Brain microvascular endothelial cell (primary cell): ENCODE results near the gene OTOG.

Experiments used
- DNase-seq: peaks from one replicate; pipeline ENCODE4 v3.0.0-alpha.2; 2020
- H3K27ac ChIP-seq: fragments of 250-450 bp; sonication (Bioruptor Pico); 2 replicates; pipeline ENCODE4 v1.5.1; 2020; ENCODE audit warnings: mild to moderate bottlenecking, moderate library complexity
- H3K27me3 ChIP-seq: fragments of 250-450 bp; sonication (Bioruptor Pico); replicated peaks from 2 replicates; pipeline ENCODE4 v1.5.1; 2020; ENCODE audit warnings: mild to moderate bottlenecking
- H3K36me3 ChIP-seq: fragments of 250-450 bp; sonication (Bioruptor Pico); replicated peaks from 2 replicates; pipeline ENCODE4 v1.5.1; 2020; ENCODE audit warnings: mild to moderate bottlenecking
- H3K4me3 ChIP-seq: 2 replicates; pipeline ENCODE4 v1.5.1; 2011; ENCODE audit warnings: low read depth, mild to moderate bottlenecking, control low read depth, low read length, moderate library complexity
- in situ Hi-C: cut with HindIII; loops from 2 replicates; pipeline ENCODE4 v1.10.0; 2017; ENCODE audit warnings: low sequenced_read_pairs, low pct_ligation_motif_present
- TF ChIP-seq, protein P1 (sequence below): IDR thresholded peaks from 2 replicates; pipeline ENCODE4 v1.5.1; 2011; ENCODE audit warnings: low read depth, mild to moderate bottlenecking, moderate library complexity, low read length, control low read depth, inconsistent platforms; ENCODE audit errors: missing control alignments

The OTOG gene

GRCh38 chr11:17597770-17598169, 50.7 kb downstream of the OTOG start:
- TF ChIP-seq, protein P1, sequence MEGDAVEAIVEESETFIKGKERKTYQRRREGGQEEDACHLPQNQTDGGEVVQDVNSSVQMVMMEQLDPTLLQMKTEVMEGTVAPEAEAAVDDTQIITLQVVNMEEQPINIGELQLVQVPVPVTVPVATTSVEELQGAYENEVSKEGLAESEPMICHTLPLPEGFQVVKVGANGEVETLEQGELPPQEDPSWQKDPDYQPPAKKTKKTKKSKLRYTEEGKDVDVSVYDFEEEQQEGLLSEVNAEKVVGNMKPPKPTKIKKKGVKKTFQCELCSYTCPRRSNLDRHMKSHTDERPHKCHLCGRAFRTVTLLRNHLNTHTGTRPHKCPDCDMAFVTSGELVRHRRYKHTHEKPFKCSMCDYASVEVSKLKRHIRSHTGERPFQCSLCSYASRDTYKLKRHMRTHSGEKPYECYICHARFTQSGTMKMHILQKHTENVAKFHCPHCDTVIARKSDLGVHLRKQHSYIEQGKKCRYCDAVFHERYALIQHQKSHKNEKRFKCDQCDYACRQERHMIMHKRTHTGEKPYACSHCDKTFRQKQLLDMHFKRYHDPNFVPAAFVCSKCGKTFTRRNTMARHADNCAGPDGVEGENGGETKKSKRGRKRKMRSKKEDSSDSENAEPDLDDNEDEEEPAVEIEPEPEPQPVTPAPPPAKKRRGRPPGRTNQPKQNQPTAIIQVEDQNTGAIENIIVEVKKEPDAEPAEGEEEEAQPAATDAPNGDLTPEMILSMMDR, result no peak
- H3K27me3 ChIP-seq, result no peaks in the 10 kb centered on the region
- DNase-seq, result no peak
- no peaks in the 10 kb centered on the region for H3K36me3 ChIP-seq
- no peak overlapping the region for H3K27ac ChIP-seq
- no peak overlapping the region for H3K4me3 ChIP-seq
- in situ Hi-C loops, result no loop called here

DNA sequence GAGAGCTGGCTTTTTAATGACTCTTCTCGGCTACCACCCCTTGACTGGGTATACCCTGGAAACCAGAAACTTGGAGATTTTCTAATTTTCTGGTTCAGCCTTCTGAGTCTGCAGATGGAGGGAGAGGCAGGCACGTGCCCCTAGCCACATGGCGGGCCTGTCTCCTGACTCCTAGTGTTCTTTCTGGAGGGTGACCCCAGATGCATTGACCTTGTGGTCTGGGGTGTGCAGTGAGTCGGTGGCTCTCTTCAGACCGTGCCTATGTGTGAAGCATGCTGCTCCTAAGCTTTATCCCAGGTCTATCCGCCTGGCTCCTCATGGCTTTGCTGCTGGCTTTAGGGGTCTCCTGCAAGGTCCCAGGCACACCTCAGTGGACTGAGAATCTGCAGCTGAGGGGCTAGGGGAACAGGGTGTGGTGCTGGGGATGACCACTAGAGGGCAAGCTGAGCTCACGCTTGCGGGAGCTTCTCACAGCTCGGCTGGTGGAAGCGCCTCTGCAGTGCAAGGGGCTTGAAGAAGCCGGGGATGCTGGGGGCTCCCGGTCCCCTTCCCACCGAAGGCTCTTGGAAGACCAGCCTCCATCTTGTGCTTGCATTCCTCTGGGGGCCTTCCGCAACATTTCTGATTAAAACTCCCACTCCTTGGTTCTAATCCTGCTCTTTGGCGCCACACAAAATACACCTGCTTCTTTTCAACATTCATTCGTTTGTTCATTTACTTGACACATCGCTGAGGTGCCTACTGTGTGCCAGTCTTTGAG, 51.8 kb downstream of the OTOG start:
- Histone ChIP-seq H3K4me3 (no peak overlapping the region), H3K27me3 (no peaks in the 10 kb centered on the region), H3K36me3 (no peaks in the 10 kb centered on the region), H3K27ac (no peak overlapping the region)
- peak; percentile 59 for DNase-seq
- TF ChIP-seq, protein P1, result peak; percentile 99
- in situ Hi-C loops, result no loop called here

- no peaks in the 10 kb centered on the region for H3K36me3 ChIP-seq
- in situ Hi-C loops, result no loop called here
- no peaks in the 10 kb centered on the region for H3K27me3 ChIP-seq
- no peak overlapping the region for H3K4me3 ChIP-seq
- H3K27ac ChIP-seq, result no peak overlapping the region
- DNase-seq, result no peak
- TF ChIP-seq, protein P1, result no peak
Measured at GRCh38 chr11:17599460-17599925, 52.4 kb downstream of the OTOG start.

DNA sequence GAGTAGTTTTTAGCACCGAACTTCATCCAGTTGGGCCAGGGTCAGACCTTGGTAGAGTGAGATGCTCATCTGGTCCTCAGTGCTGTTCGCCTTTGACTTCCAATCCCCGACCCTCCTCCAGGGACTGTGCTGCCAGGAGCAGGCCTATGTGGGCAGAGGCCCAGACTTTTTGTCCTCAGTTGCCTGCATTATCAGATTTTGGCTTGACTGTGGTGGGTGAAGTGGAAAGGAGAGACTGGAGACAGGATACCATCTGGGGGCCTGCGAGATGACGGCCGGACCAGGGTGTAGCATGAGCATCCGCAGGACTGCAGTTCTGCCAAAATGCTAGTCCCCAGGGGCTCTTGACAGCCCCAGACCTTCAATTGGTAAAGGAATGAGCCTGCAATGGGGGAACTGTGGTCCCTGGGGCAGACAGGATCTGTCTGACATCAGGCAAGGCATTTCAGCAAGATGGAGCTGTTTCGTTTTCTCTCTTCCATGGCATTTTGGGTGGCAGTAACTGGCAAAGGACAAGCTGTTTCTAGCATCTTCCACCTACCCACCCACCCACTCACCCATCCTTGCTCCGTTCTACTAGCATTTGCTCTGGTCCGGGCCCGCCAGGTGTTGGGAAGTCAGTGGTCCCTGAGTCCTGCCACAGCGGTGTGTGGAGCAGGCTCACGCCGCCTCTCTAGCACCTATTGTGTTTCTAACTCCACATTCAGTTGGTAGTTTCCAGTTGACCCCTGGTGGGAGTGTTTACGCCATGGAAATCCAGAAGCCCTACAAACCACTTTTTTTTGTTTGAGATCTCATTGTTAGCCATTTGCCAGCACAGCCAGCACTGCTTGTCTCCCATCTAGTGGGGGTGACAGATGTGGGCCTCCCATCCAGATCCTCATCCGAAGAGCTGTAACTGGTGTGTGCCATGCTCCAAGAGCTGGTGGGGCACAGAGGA, 53.5 kb downstream of the OTOG start:
- no peak overlapping the region for H3K4me3 ChIP-seq
- H3K27ac ChIP-seq, result no peak overlapping the region
- TF ChIP-seq, protein P1, result no peak
- H3K27me3 ChIP-seq, result no peaks in the 10 kb centered on the region
- in situ Hi-C loops, result no loop called here
- DNase-seq, result no peak
- no peaks in the 10 kb centered on the region for H3K36me3 ChIP-seq

GRCh38 chr11:17601256-17601671, 54.2 kb downstream of the OTOG start:
- H3K27me3 ChIP-seq, result no peaks in the 10 kb centered on the region
- in situ Hi-C loops, result no loop called here
- TF ChIP-seq, protein P1, result peak; percentile 29
- no peak overlapping the region for H3K4me3 ChIP-seq
- no peak overlapping the region for H3K27ac ChIP-seq
- no peaks in the 10 kb centered on the region for H3K36me3 ChIP-seq
- DNase-seq, result no peak
